H1 (cell line): Measurements from ENCODE around the gene IL5. TPM values are rescaled to one million over a fixed set of nuclear protein-coding genes. Genes with fewer than 3 reads are reported as not detected.

Experiments
- CTCF ChIA-PET: fragments of 300-600 bp; sonication (Branson Sonifier 250); formaldehyde crosslinking; loops from one replicate; lab custom pipeline; 2021; ENCODE audit not compliant: partially characterized antibody; lab: Charles Lee
- POLR2A ChIA-PET: fragments of 300-600 bp; sonication (Branson Sonifier 250); formaldehyde crosslinking; loops from one replicate; lab custom pipeline; 2021; ENCODE audit warnings: inconsistent platforms; ENCODE audit not compliant: partially characterized antibody; lab: Charles Lee
- DNase-seq, 2 experiments: peaks; one replicate each; pipeline versions ENCODE4 v3.0.0 to v3.0.0-alpha.2; 2010 to 2022; ENCODE audit warnings: low spot score in 2 of 2, low read depth in 1 of 2, mixed read lengths in 1 of 2
- FAIRE-seq: peaks from 2 replicates; lab custom pipeline; 2011; peaks lifted over from hg19 to GRCh38; lab: Jason Lieb, UNC
- H2AFZ ChIP-seq: 2 replicates; pipeline ENCODE4 v1.8.1; 2012; ENCODE audit warnings: low read length, inconsistent platforms
- H2AK5ac ChIP-seq: 2 replicates; pipeline ENCODE4 v1.6.1; 2013; ENCODE audit warnings: low read depth, low read length
- H2BK120ac ChIP-seq: replicated peaks from 2 replicates; pipeline ENCODE3; 2013; ENCODE audit warnings: low read depth, low read length, inconsistent platforms
- H2BK12ac ChIP-seq: 2 replicates; pipeline ENCODE4 v1.6.1; 2013; ENCODE audit warnings: low read depth, low read length
- H2BK15ac ChIP-seq: 2 replicates; pipeline ENCODE4 v1.6.1; 2013; ENCODE audit warnings: low read length
- H2BK20ac ChIP-seq: 2 replicates; pipeline ENCODE4 v1.6.1; 2013; ENCODE audit warnings: low read length
- H2BK5ac ChIP-seq: 2 replicates; pipeline ENCODE4 v1.6.1; 2013; ENCODE audit warnings: low read depth, low read length
- H3K14ac ChIP-seq: 2 replicates; pipeline ENCODE4 v1.6.1; 2013; ENCODE audit warnings: inconsistent platforms; ENCODE audit not compliant: insufficient read length
- H3K18ac ChIP-seq: 2 replicates; pipeline ENCODE4 v1.6.1; 2013; ENCODE audit warnings: low read length; ENCODE audit errors: extremely low read depth
- H3K23ac ChIP-seq: 2 replicates; pipeline ENCODE4 v1.6.1; 2013; ENCODE audit warnings: inconsistent platforms; ENCODE audit not compliant: insufficient read length
- H3K23me2 ChIP-seq: 2 replicates; pipeline ENCODE4 v1.6.1; 2013; ENCODE audit warnings: low read depth, low read length
- H3K27ac ChIP-seq: 2 replicates; pipeline ENCODE4 v1.6.1; 2011; ENCODE audit warnings: low read depth, low read length, inconsistent platforms
- H3K27me3 ChIP-seq, 4 experiments: replicated peaks in 1 of 4; 1 replicate in 1 of 4; 2 replicates in 3 of 4; pipeline versions ENCODE4 v1.6.1 to v1.8.1; 2011 to 2013; ENCODE audit warnings: low read length in 3 of 4, mild to moderate bottlenecking in 3 of 4, inconsistent platforms in 2 of 4, mixed read lengths in 2 of 4, moderate library complexity in 1 of 4; ENCODE audit not compliant: control insufficient read depth in 3 of 4, insufficient read depth in 3 of 4; ENCODE audit errors: extremely low read depth in 1 of 4
- H3K36me3 ChIP-seq, 4 experiments: 2 replicates each; pipeline versions ENCODE4 v1.6.1 to v1.8.1; 2011 to 2013; ENCODE audit warnings: mild to moderate bottlenecking in 4 of 4, low read length in 3 of 4, moderate library complexity in 2 of 4, control low read depth in 1 of 4, inconsistent platforms in 1 of 4; ENCODE audit not compliant: insufficient read depth in 4 of 4, control insufficient read depth in 2 of 4
- H3K4ac ChIP-seq: replicated peaks from 2 replicates; pipeline ENCODE3; 2013; ENCODE audit warnings: low read length, low read depth, mixed read lengths, inconsistent platforms; ENCODE audit not compliant: insufficient read length
- H3K4me1 ChIP-seq, 4 experiments: replicated peaks in 1 of 4; 1 replicate in 1 of 4; 2 replicates in 3 of 4; pipeline versions ENCODE4 v1.6.1 to v1.8.1; 2011 to 2013; ENCODE audit warnings: low read length in 3 of 4, inconsistent platforms in 2 of 4, mixed read lengths in 1 of 4; ENCODE audit not compliant: insufficient read depth in 4 of 4, control insufficient read depth in 3 of 4
- H3K4me2 ChIP-seq, 2 experiments: 2 replicates each; pipeline versions ENCODE4 v1.6.1 to v1.8.1; 2011 to 2013; ENCODE audit warnings: low read depth in 2 of 2, low read length in 2 of 2, control low read depth in 1 of 2, inconsistent platforms in 1 of 2, mild to moderate bottlenecking in 1 of 2; ENCODE audit not compliant: insufficient read depth in 1 of 2
- H3K4me3 ChIP-seq, 4 experiments: fragments of 200-600, 300-600 bp in 1 of 4; sonication (generic), shearing (Covaris generic), sonication (Bioruptor Twin) in 1 of 4; 2 replicates each; pipeline versions ENCODE4 v1.5.1 to v1.8.1; 2011 to 2016; ENCODE audit warnings: low read length in 4 of 4, low read depth in 3 of 4, control low read depth in 2 of 4, inconsistent platforms in 2 of 4, mild to moderate bottlenecking in 2 of 4, mixed read lengths in 1 of 4, moderate library complexity in 1 of 4; ENCODE audit not compliant: insufficient read depth in 2 of 4; ENCODE audit errors: extremely low read depth in 1 of 4
- H3K56ac ChIP-seq: replicated peaks from 2 replicates; pipeline ENCODE3; 2013; ENCODE audit warnings: low read depth, mild to moderate bottlenecking, mixed read lengths, low read length, inconsistent platforms; ENCODE audit not compliant: insufficient read length
- H3K79me1 ChIP-seq: 2 replicates; pipeline ENCODE4 v1.6.1; 2013; ENCODE audit warnings: low read depth, low read length, control low read depth
- H3K79me2 ChIP-seq, 2 experiments: 2 replicates each; pipeline versions ENCODE4 v1.6.1 to v1.8.1; 2012 to 2013; ENCODE audit warnings: low read length in 2 of 2, mild to moderate bottlenecking in 2 of 2, inconsistent platforms in 1 of 2; ENCODE audit not compliant: insufficient read depth in 2 of 2, control insufficient read depth in 1 of 2
- H3K9ac ChIP-seq, 4 experiments: replicated peaks in 1 of 4; 1 replicate in 1 of 4; 2 replicates in 3 of 4; pipeline versions ENCODE4 v1.6.1 to v1.8.1; 2011 to 2013; ENCODE audit warnings: low read depth in 3 of 4, low read length in 3 of 4, control low read depth in 2 of 4, mild to moderate bottlenecking in 2 of 4, moderate library complexity in 2 of 4, inconsistent platforms in 1 of 4; ENCODE audit errors: extremely low read depth in 1 of 4
- H3K9me3 ChIP-seq, 2 experiments: 2 replicates each; pipeline versions ENCODE4 v1.6.1 to v1.8.1; 2012 to 2013; ENCODE audit warnings: mild to moderate bottlenecking in 2 of 2, moderate library complexity in 2 of 2, control low read depth in 1 of 2, inconsistent platforms in 1 of 2, low read depth in 1 of 2, low read length in 1 of 2, mixed read lengths in 1 of 2; ENCODE audit not compliant: insufficient read depth in 2 of 2
- H4K20me1 ChIP-seq, 2 experiments: replicated peaks in 1 of 2; 2 replicates each; pipeline versions ENCODE3 to v1.8.1; 2011 to 2013; ENCODE audit warnings: inconsistent platforms in 2 of 2, low read length in 2 of 2, mild to moderate bottlenecking in 1 of 2; ENCODE audit not compliant: insufficient read depth in 2 of 2, control insufficient read depth in 1 of 2
- H4K5ac ChIP-seq: 2 replicates; pipeline ENCODE4 v1.6.1; 2013; ENCODE audit warnings: low read length, low read depth, mixed read lengths, inconsistent platforms; ENCODE audit not compliant: insufficient read length
- H4K8ac ChIP-seq: 2 replicates; pipeline ENCODE4 v1.8.0; 2013; ENCODE audit warnings: mild to moderate bottlenecking, moderate library complexity, low read length, inconsistent platforms; ENCODE audit not compliant: insufficient read depth; ENCODE audit errors: extremely low read depth
- H4K91ac ChIP-seq: replicated peaks from 2 replicates; pipeline ENCODE3; 2013; ENCODE audit warnings: low read length, mixed read lengths, inconsistent platforms; ENCODE audit not compliant: insufficient read length
- CEBPB ChIP-seq: IDR thresholded peaks from 2 replicates; pipeline ENCODE4 v1.6.1; 2012; ENCODE audit warnings: low read depth, low read length
- EZH2 ChIP-seq: fragments of 200-600 bp; sonication (generic); IDR thresholded peaks from 2 replicates; pipeline ENCODE4 v1.7.1; 2012; ENCODE audit warnings: low read depth, mild to moderate bottlenecking, moderate library complexity, low read length, inconsistent platforms; ENCODE audit not compliant: severe bottlenecking
- KDM4A ChIP-seq: IDR thresholded peaks from one replicate; pipeline ENCODE4 v1.7.1; 2012; ENCODE audit warnings: low read depth, mild to moderate bottlenecking, moderate library complexity, low read length, inconsistent platforms; ENCODE audit not compliant: severe bottlenecking
- MAFK ChIP-seq: IDR thresholded peaks from 2 replicates; pipeline ENCODE4 v1.6.1; 2012; ENCODE audit warnings: low read depth, mild to moderate bottlenecking, improper control_type of control experiment, low read length
- PHF8 ChIP-seq: fragments of 200-600 bp; sonication (generic); conservative IDR thresholded peaks from 2 replicates; pipeline ENCODE4 v1.7.1; 2012; ENCODE audit warnings: low read depth, mild to moderate bottlenecking, inconsistent platforms, low read length, moderate library complexity
- POLR2A ChIP-seq, 2 experiments: IDR thresholded peaks; 1 replicate in 1 of 2; 2 replicates in 1 of 2; pipeline ENCODE4 v1.6.1; 2011; ENCODE audit warnings: low read depth in 2 of 2, low read length in 2 of 2, mild to moderate bottlenecking in 2 of 2; ENCODE audit errors: control extremely low read depth in 1 of 2
- SIN3A ChIP-seq, 2 experiments: IDR thresholded peaks in 1 of 2; conservative IDR thresholded peaks in 1 of 2; 2 replicates each; pipeline ENCODE4 v1.6.1; 2011 to 2012; ENCODE audit warnings: low read length in 2 of 2, improper control_type of control experiment in 1 of 2, low read depth in 1 of 2, mild to moderate bottlenecking in 1 of 2
- SUZ12 ChIP-seq: fragments of 200-600 bp; sonication (generic); IDR thresholded peaks from 2 replicates; pipeline ENCODE4 v1.6.1; 2012; ENCODE audit warnings: mild to moderate bottlenecking, inconsistent platforms, low read length, moderate library complexity, mixed read lengths
- TAF1 ChIP-seq: IDR thresholded peaks from 2 replicates; pipeline ENCODE4 v1.6.1; 2011; ENCODE audit warnings: mild to moderate bottlenecking, low read depth, low read length
- TAF7 ChIP-seq: optimal IDR thresholded peaks from 2 replicates; pipeline ENCODE3; 2011; ENCODE audit warnings: low read depth, mild to moderate bottlenecking, inconsistent platforms, low read length, moderate library complexity, borderline replicate concordance
- YY1 ChIP-seq: IDR thresholded peaks from 2 replicates; pipeline ENCODE4 v1.6.1; 2011; ENCODE audit warnings: low read depth, mild to moderate bottlenecking, low read length
- WGBS, 2 experiments: shearing (Covaris generic) in 1 of 2; methylation state at CpG; one replicate each; pipeline versions ENCODE4 v1.1.6 to v1.1.7; 2013 to 2015; ENCODE audit warnings: low lambda C conversion rate in 2 of 2, mixed read lengths in 2 of 2, inconsistent platforms in 1 of 2, low coverage in 1 of 2, missing lambda C conversion rate in 1 of 2; ENCODE audit not compliant: insufficient replicate concordance in 2 of 2, insufficient coverage in 1 of 2, insufficient read length in 1 of 2; ENCODE audit errors: extremely low coverage in 1 of 2, missing lambda C conversion rate in 1 of 2; 5-methylcytosine and 5-hydroxymethylcytosine counted together
- polyA plus RNA-seq, 7 experiments: library from polyadenylated mRNA; depleted of rRNA in 3 of 7; stranded (reverse) in 5 of 7; unstranded in 2 of 7; fragments of >200 nt in 5 of 7; fragments of 200-250 nt in 2 of 7; gene quantifications; 1 replicate in 5 of 7; 2 replicates in 1 of 7; 4 replicates in 1 of 7; pipeline versions ENCODE4 v1.2.1 to v1.2.3, GENCODE V29; 2011 to 2013; ENCODE audit warnings: missing spikeins in 2 of 7, mixed read lengths in 2 of 7
- total RNA-seq: library from RNA; stranded (reverse); fragmentation: NEBNext Ultra II Directional; extraction: Animal tissue kit (Norgen Biotek cat#: 25700); gene quantifications from 2 replicates; pipeline ENCODE4 v1.2.1, GENCODE V29; 2021

The IL5 gene
- total and polyA plus RNA-seq, 2 of the 8 experiments (the other 6 are each of a cell fraction or from before 2014, with no cell fraction given) = not detected

GRCh38 chr5:132495667-132496190, 47.6 kb downstream of the IL5 start:
- no peak for FAIRE-seq
- peak; percentile 32 for TF ChIP-seq KDM4A
- 0 out of 2 replicates have a peak, but pooled peaks have one; percentile 16 for TF ChIP-seq SUZ12
- TF ChIP-seq TAF7 = no peak
- peak; percentile 56; the same call in 1 of the 2 replicates for TF ChIP-seq TAF1
- TF ChIP-seq YY1 = peak; percentile 65; the same call in 1 of the 2 replicates
- 0 out of 4 replicates have a peak, but pooled peaks have one; percentile 4 to 20 for TF ChIP-seq SIN3A (conservative IDR thresholded peaks at IDR 0.05 in 1 of 2, IDR thresholded peaks at IDR 0.05 in 1 of 2; ENCODE audit: low read depth in 1 of 2, low read length in 2 of 2)
- no peak for TF ChIP-seq MAFK
- TF ChIP-seq PHF8 = peak; percentile 39
- no peak for TF ChIP-seq EZH2
- no peak for TF ChIP-seq CEBPB
- TF ChIP-seq POLR2A (IDR thresholded peaks at IDR 0.05; ENCODE audit: control extremely low read depth in 1 of 2, low read depth in 2 of 2, low read length in 2 of 2) = peak in 1 of 2 experiments; percentile 18; a peak in 2 of 3 replicates

More at GRCh38 chr5:132495667-132496190, 47.6 kb downstream of the IL5 start:
- H3K23me2 ChIP-seq = peaks cover 20% of the 10 kb centered on the region; the same call in 1 of the 2 replicates
- H3K79me2 ChIP-seq = no peaks in the 10 kb centered on the region
- H2BK15ac ChIP-seq = no peak overlapping the region
- H3K27ac ChIP-seq = no peak overlapping the region
- H4K8ac ChIP-seq = 0 out of 2 replicates have a peak overlapping the region, but pooled peaks have one; percentile 51
- CTCF ChIA-PET = interaction anchor here (0.6 to 19.9 kb wide), 17 partner anchors 8 to 167 kb away, joined by 3 to 353 read pairs (median 5); no protein-coding TSS in a partner anchor
- peak in 1 of 2 experiments; percentile 77 for DNase-seq
- peak overlapping the region; percentile 52 for H3K56ac ChIP-seq
- H3K79me1 ChIP-seq = no peaks in the 10 kb centered on the region
- no peak overlapping the region for H2AFZ ChIP-seq
- 0 out of 2 replicates have a peak overlapping the region, but pooled peaks have one; percentile 18 for H2BK5ac ChIP-seq
- no peak overlapping the region for H3K14ac ChIP-seq
- H2BK12ac ChIP-seq = no peak overlapping the region
- POLR2A ChIA-PET = interaction anchor here (0.6 to 3.2 kb wide), 15 partner anchors 12 to 258 kb away, joined by 3 to 13 read pairs (median 3); partner anchors contain the start of gene RAD50
- H3K9me3 ChIP-seq = no peaks in the 10 kb centered on the region
- H3K23ac ChIP-seq = no peak overlapping the region
- H2BK20ac ChIP-seq = no peak overlapping the region
- H3K9ac ChIP-seq = peak overlapping the region in 2 of 4 experiments; percentile 29 to 40; a peak in 2 of 7 replicates
- H3K27me3 ChIP-seq = peaks cover 0 to 7% (median 0%) of the 10 kb centered on the region in 4 experiments; a peak in 3 of 7 replicates
- H4K91ac ChIP-seq = no peak overlapping the region
- no peak overlapping the region for H2AK5ac ChIP-seq
- no peaks in the 10 kb centered on the region for H3K36me3 ChIP-seq
- H4K20me1 ChIP-seq = no peaks in the 10 kb centered on the region
- peak overlapping the region; percentile 12 for H4K5ac ChIP-seq
- WGBS, 2 experiments = 2% methylated on average over 20 of the region's 30 CpGs; no CpG with 5 or more reads in 1 of the 2 experiments
- H3K18ac ChIP-seq = peak overlapping the region; percentile 51; the same call in 1 of the 2 replicates
- H3K4me2 ChIP-seq = peak overlapping the region; percentile 65 to 87
- peak overlapping the region; percentile 51 to 88 (median 84) for H3K4me3 ChIP-seq
- no peak overlapping the region for H2BK120ac ChIP-seq
- no peak overlapping the region for H3K4ac ChIP-seq
- peaks cover 7 to 21% (median 12%) of the 10 kb centered on the region in 4 experiments for H3K4me1 ChIP-seq
